GM12878 (cell line): Measurements from ENCODE around the gene LRRK1. TPM values are rescaled to one million over a fixed set of nuclear protein-coding genes. Genes with fewer than 3 reads are reported as not detected.

Source experiments
- BHLHE40 ChIP-seq, 2 experiments: fragments of 450-650 bp in 1 of 2; IDR thresholded peaks; 2 replicates each; pipeline ENCODE4 v1.6.1; 2011 to 2017; ENCODE audit warnings: low read depth in 2 of 2, borderline replicate concordance in 1 of 2, improper control_type of control experiment in 1 of 2, low read length in 1 of 2, mild to moderate bottlenecking in 1 of 2
- CREM ChIP-seq: IDR thresholded peaks from 2 replicates; pipeline ENCODE4 v1.6.1; 2014; ENCODE audit warnings: antibody characterized with exemption, low read depth
- IKZF1 ChIP-seq: fragments of 450-650 bp; conservative IDR thresholded peaks from 2 replicates; pipeline ENCODE4 v1.6.1; 2017; ENCODE audit warnings: antibody characterized with exemption, mild to moderate bottlenecking
- SREBF1 ChIP-seq: IDR thresholded peaks from 2 replicates; pipeline ENCODE4 v1.6.1; 2012; ENCODE audit warnings: mild to moderate bottlenecking, low read length
- ZSCAN29 ChIP-seq: fragments of 450-650 bp; IDR thresholded peaks from 2 replicates; pipeline ENCODE4 v1.6.1; 2017; ENCODE audit warnings: mild to moderate bottlenecking, moderate library complexity
- polyA plus RNA-seq, 11 experiments: library from polyadenylated mRNA; depleted of rRNA in 4 of 11; unstranded in 6 of 11; stranded (reverse) in 5 of 11; fragments of >200 nt; fragmentation: Nextera tagmentation in 4 of 11; fragmentation: Illumina TruSeq in 1 of 11; extraction: Ambion mirVana in 4 of 11; extraction: Trizol in 1 of 11; gene quantifications; 1 replicate in 1 of 11; 2 replicates in 10 of 11; pipeline versions ENCODE4 v1.2.1 to v1.2.3, GENCODE V29; 2011 to 2016; ENCODE audit warnings: inconsistent platforms in 2 of 11, missing spikeins in 2 of 11, low read depth in 1 of 11
- total RNA-seq, 4 experiments: library from RNA; depleted of rRNA in 3 of 4; stranded (reverse); fragments of >200 nt in 3 of 4; fragmentation: Illumina TruSeq in 1 of 4; extraction: Trizol in 1 of 4; gene quantifications; 2 replicates each; pipeline versions ENCODE4 v1.2.1 to v1.2.3, GENCODE V29; 2013 to 2021
- TF ChIP-seq, protein P1 (sequence below): IDR thresholded peaks from 2 replicates; pipeline ENCODE4 v1.6.1; 2012; ENCODE audit warnings: low read length, inconsistent platforms
- TF ChIP-seq, protein P2 (sequence below): fragments of 450-650 bp; IDR thresholded peaks from 2 replicates; pipeline ENCODE4 v1.6.1; 2017; ENCODE audit warnings: mild to moderate bottlenecking, moderate library complexity
- TF ChIP-seq, protein P3 (sequence below), 3 experiments: IDR thresholded peaks in 2 of 3; conservative IDR thresholded peaks in 1 of 3; 2 replicates each; pipeline ENCODE4 v1.5.1; 2011; ENCODE audit warnings: low read depth in 3 of 3, low read length in 3 of 3, mild to moderate bottlenecking in 3 of 3, control low read depth in 2 of 3, moderate library complexity in 2 of 3, inconsistent platforms in 1 of 3, mixed read lengths in 1 of 3; ENCODE audit not compliant: control insufficient read depth in 2 of 3, insufficient read depth in 1 of 3; ENCODE audit errors: extremely low read depth in 1 of 3

LRRK1 gene
- total and polyA plus RNA-seq, 10 of the 15 experiments (the other 5 are each of a cell fraction or from before 2014, with no cell fraction given), result 2.2 to 58.3 (median 17.9) TPM

GRCh38 chr15:101008158-101009139 lies 89.3 kb downstream of the LRRK1 start (continued):
- peak; percentile 62 for TF ChIP-seq IKZF1
- TF ChIP-seq BHLHE40 (IDR thresholded peaks at IDR 0.05; ENCODE audit: borderline replicate concordance in 1 of 2, low read depth in 2 of 2, low read length in 1 of 2), result peak; percentile 49 to 60; a peak in 2 of 4 replicates
- TF ChIP-seq CREM, result peak; percentile 37; the same call in 1 of the 2 replicates
- TF ChIP-seq SREBF1, result no peak
- TF ChIP-seq, protein P1, sequence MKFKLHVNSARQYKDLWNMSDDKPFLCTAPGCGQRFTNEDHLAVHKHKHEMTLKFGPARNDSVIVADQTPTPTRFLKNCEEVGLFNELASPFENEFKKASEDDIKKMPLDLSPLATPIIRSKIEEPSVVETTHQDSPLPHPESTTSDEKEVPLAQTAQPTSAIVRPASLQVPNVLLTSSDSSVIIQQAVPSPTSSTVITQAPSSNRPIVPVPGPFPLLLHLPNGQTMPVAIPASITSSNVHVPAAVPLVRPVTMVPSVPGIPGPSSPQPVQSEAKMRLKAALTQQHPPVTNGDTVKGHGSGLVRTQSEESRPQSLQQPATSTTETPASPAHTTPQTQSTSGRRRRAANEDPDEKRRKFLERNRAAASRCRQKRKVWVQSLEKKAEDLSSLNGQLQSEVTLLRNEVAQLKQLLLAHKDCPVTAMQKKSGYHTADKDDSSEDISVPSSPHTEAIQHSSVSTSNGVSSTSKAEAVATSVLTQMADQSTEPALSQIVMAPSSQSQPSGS, result no peak
- TF ChIP-seq, protein P2, sequence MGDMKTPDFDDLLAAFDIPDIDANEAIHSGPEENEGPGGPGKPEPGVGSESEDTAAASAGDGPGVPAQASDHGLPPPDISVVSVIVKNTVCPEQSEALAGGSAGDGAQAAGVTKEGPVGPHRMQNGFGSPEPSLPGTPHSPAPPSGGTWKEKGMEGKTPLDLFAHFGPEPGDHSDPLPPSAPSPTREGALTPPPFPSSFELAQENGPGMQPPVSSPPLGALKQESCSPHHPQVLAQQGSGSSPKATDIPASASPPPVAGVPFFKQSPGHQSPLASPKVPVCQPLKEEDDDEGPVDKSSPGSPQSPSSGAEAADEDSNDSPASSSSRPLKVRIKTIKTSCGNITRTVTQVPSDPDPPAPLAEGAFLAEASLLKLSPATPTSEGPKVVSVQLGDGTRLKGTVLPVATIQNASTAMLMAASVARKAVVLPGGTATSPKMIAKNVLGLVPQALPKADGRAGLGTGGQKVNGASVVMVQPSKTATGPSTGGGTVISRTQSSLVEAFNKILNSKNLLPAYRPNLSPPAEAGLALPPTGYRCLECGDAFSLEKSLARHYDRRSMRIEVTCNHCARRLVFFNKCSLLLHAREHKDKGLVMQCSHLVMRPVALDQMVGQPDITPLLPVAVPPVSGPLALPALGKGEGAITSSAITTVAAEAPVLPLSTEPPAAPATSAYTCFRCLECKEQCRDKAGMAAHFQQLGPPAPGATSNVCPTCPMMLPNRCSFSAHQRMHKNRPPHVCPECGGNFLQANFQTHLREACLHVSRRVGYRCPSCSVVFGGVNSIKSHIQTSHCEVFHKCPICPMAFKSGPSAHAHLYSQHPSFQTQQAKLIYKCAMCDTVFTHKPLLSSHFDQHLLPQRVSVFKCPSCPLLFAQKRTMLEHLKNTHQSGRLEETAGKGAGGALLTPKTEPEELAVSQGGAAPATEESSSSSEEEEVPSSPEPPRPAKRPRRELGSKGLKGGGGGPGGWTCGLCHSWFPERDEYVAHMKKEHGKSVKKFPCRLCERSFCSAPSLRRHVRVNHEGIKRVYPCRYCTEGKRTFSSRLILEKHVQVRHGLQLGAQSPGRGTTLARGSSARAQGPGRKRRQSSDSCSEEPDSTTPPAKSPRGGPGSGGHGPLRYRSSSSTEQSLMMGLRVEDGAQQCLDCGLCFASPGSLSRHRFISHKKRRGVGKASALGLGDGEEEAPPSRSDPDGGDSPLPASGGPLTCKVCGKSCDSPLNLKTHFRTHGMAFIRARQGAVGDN, result 0 out of 2 replicates have a peak, but pooled peaks have one; percentile 25
- TF ChIP-seq ZSCAN29, result no peak
- TF ChIP-seq, protein P3, sequence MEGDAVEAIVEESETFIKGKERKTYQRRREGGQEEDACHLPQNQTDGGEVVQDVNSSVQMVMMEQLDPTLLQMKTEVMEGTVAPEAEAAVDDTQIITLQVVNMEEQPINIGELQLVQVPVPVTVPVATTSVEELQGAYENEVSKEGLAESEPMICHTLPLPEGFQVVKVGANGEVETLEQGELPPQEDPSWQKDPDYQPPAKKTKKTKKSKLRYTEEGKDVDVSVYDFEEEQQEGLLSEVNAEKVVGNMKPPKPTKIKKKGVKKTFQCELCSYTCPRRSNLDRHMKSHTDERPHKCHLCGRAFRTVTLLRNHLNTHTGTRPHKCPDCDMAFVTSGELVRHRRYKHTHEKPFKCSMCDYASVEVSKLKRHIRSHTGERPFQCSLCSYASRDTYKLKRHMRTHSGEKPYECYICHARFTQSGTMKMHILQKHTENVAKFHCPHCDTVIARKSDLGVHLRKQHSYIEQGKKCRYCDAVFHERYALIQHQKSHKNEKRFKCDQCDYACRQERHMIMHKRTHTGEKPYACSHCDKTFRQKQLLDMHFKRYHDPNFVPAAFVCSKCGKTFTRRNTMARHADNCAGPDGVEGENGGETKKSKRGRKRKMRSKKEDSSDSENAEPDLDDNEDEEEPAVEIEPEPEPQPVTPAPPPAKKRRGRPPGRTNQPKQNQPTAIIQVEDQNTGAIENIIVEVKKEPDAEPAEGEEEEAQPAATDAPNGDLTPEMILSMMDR (IDR thresholded peaks at IDR 0.05 in 2 of 3, conservative IDR thresholded peaks at IDR 0.05 in 1 of 3; ENCODE audit: control insufficient read depth in 2 of 3, extremely low read depth in 1 of 3, insufficient read depth in 1 of 3, low read depth in 3 of 3, low read length in 3 of 3), result peak; percentile 96 to 100 (median 98)
